ENCODE results near the gene ARHGEF10L.

Gene ARHGEF10L

GRCh38 chr1:17643861-17644703 is 104.6 kb downstream of the ARHGEF10L start:
- no peak overlapping the region for H3K4me3 ChIP-seq (ENCODE audit: control insufficient read depth, low read depth, low read length)
- no peak for DNase-seq (ENCODE audit: low read depth)
- TF ChIP-seq CTCF (IDR thresholded peaks at IDR 0.05; ENCODE audit: control insufficient read depth, insufficient read depth, low read depth, low read length, missing control alignments) = no peak

GRCh38 chr1:17645068-17645911 is 105.8 kb downstream of the ARHGEF10L start:
- DNase-seq (ENCODE audit: low read depth) = no peak
- H3K4me3 ChIP-seq (ENCODE audit: control insufficient read depth, low read depth, low read length) = no peak overlapping the region
- no peak for TF ChIP-seq CTCF (IDR thresholded peaks at IDR 0.05; ENCODE audit: control insufficient read depth, insufficient read depth, low read depth, low read length, missing control alignments)

GRCh38 chr1:17646444-17647280 is 107.2 kb downstream of the ARHGEF10L start:
- TF ChIP-seq CTCF (IDR thresholded peaks at IDR 0.05; ENCODE audit: control insufficient read depth, insufficient read depth, low read depth, low read length, missing control alignments) = no peak
- H3K4me3 ChIP-seq (ENCODE audit: control insufficient read depth, low read depth, low read length) = no peak overlapping the region
- DNase-seq (ENCODE audit: low read depth) = no peak

GRCh38 chr1:17648457-17649145 is 109.1 kb downstream of the ARHGEF10L start:
- no peak overlapping the region for H3K4me3 ChIP-seq (ENCODE audit: control insufficient read depth, low read depth, low read length)
- no peak for TF ChIP-seq CTCF (IDR thresholded peaks at IDR 0.05; ENCODE audit: control insufficient read depth, insufficient read depth, low read depth, low read length, missing control alignments)
- no peak for DNase-seq (ENCODE audit: low read depth)

- DNase-seq (ENCODE audit: low read depth) = no peak
- TF ChIP-seq CTCF (IDR thresholded peaks at IDR 0.05; ENCODE audit: control insufficient read depth, insufficient read depth, low read depth, low read length, missing control alignments) = no peak
- H3K4me3 ChIP-seq (ENCODE audit: control insufficient read depth, low read depth, low read length) = no peak overlapping the region
Measured at GRCh38 chr1:17649371-17650106, 110.0 kb downstream of the ARHGEF10L start.
